H1 (cell line): Measurements from ENCODE around the gene DYNLRB1. TPM values are rescaled to one million over a fixed set of nuclear protein-coding genes. Genes with fewer than 3 reads are reported as not detected.

Experiments
- CTCF ChIA-PET: fragments of 300-600 bp; sonication (Branson Sonifier 250); formaldehyde crosslinking; loops from one replicate; lab custom pipeline; 2021; ENCODE audit not compliant: partially characterized antibody; lab: Charles Lee
- POLR2A ChIA-PET: fragments of 300-600 bp; sonication (Branson Sonifier 250); formaldehyde crosslinking; loops from one replicate; lab custom pipeline; 2021; ENCODE audit warnings: inconsistent platforms; ENCODE audit not compliant: partially characterized antibody; lab: Charles Lee
- DNase-seq, 2 experiments: peaks; one replicate each; pipeline versions ENCODE4 v3.0.0 to v3.0.0-alpha.2; 2010 to 2022; ENCODE audit warnings: low spot score in 2 of 2, low read depth in 1 of 2, mixed read lengths in 1 of 2
- FAIRE-seq: peaks from 2 replicates; lab custom pipeline; 2011; peaks lifted over from hg19 to GRCh38; lab: Jason Lieb, UNC
- H2AFZ ChIP-seq: 2 replicates; pipeline ENCODE4 v1.8.1; 2012; ENCODE audit warnings: low read length, inconsistent platforms
- H2AK5ac ChIP-seq: 2 replicates; pipeline ENCODE4 v1.6.1; 2013; ENCODE audit warnings: low read depth, low read length
- H2BK120ac ChIP-seq: replicated peaks from 2 replicates; pipeline ENCODE3; 2013; ENCODE audit warnings: low read depth, low read length, inconsistent platforms
- H2BK12ac ChIP-seq: 2 replicates; pipeline ENCODE4 v1.6.1; 2013; ENCODE audit warnings: low read depth, low read length
- H2BK15ac ChIP-seq: 2 replicates; pipeline ENCODE4 v1.6.1; 2013; ENCODE audit warnings: low read length
- H2BK20ac ChIP-seq: 2 replicates; pipeline ENCODE4 v1.6.1; 2013; ENCODE audit warnings: low read length
- H2BK5ac ChIP-seq: 2 replicates; pipeline ENCODE4 v1.6.1; 2013; ENCODE audit warnings: low read depth, low read length
- H3K14ac ChIP-seq: 2 replicates; pipeline ENCODE4 v1.6.1; 2013; ENCODE audit warnings: inconsistent platforms; ENCODE audit not compliant: insufficient read length
- H3K18ac ChIP-seq: 2 replicates; pipeline ENCODE4 v1.6.1; 2013; ENCODE audit warnings: low read length; ENCODE audit errors: extremely low read depth
- H3K23ac ChIP-seq: 2 replicates; pipeline ENCODE4 v1.6.1; 2013; ENCODE audit warnings: inconsistent platforms; ENCODE audit not compliant: insufficient read length
- H3K23me2 ChIP-seq: 2 replicates; pipeline ENCODE4 v1.6.1; 2013; ENCODE audit warnings: low read depth, low read length
- H3K27ac ChIP-seq: 2 replicates; pipeline ENCODE4 v1.6.1; 2011; ENCODE audit warnings: low read depth, low read length, inconsistent platforms
- H3K27me3 ChIP-seq, 4 experiments: replicated peaks in 1 of 4; 1 replicate in 1 of 4; 2 replicates in 3 of 4; pipeline versions ENCODE4 v1.6.1 to v1.8.1; 2011 to 2013; ENCODE audit warnings: low read length in 3 of 4, mild to moderate bottlenecking in 3 of 4, inconsistent platforms in 2 of 4, mixed read lengths in 2 of 4, moderate library complexity in 1 of 4; ENCODE audit not compliant: control insufficient read depth in 3 of 4, insufficient read depth in 3 of 4; ENCODE audit errors: extremely low read depth in 1 of 4
- H3K36me3 ChIP-seq, 4 experiments: 2 replicates each; pipeline versions ENCODE4 v1.6.1 to v1.8.1; 2011 to 2013; ENCODE audit warnings: mild to moderate bottlenecking in 4 of 4, low read length in 3 of 4, moderate library complexity in 2 of 4, control low read depth in 1 of 4, inconsistent platforms in 1 of 4; ENCODE audit not compliant: insufficient read depth in 4 of 4, control insufficient read depth in 2 of 4
- H3K4ac ChIP-seq: replicated peaks from 2 replicates; pipeline ENCODE3; 2013; ENCODE audit warnings: low read length, low read depth, mixed read lengths, inconsistent platforms; ENCODE audit not compliant: insufficient read length
- H3K4me1 ChIP-seq, 4 experiments: replicated peaks in 1 of 4; 1 replicate in 1 of 4; 2 replicates in 3 of 4; pipeline versions ENCODE4 v1.6.1 to v1.8.1; 2011 to 2013; ENCODE audit warnings: low read length in 3 of 4, inconsistent platforms in 2 of 4, mixed read lengths in 1 of 4; ENCODE audit not compliant: insufficient read depth in 4 of 4, control insufficient read depth in 3 of 4
- H3K4me2 ChIP-seq, 2 experiments: 2 replicates each; pipeline versions ENCODE4 v1.6.1 to v1.8.1; 2011 to 2013; ENCODE audit warnings: low read depth in 2 of 2, low read length in 2 of 2, control low read depth in 1 of 2, inconsistent platforms in 1 of 2, mild to moderate bottlenecking in 1 of 2; ENCODE audit not compliant: insufficient read depth in 1 of 2
- H3K4me3 ChIP-seq, 4 experiments: fragments of 200-600, 300-600 bp in 1 of 4; sonication (generic), shearing (Covaris generic), sonication (Bioruptor Twin) in 1 of 4; 2 replicates each; pipeline versions ENCODE4 v1.5.1 to v1.8.1; 2011 to 2016; ENCODE audit warnings: low read length in 4 of 4, low read depth in 3 of 4, control low read depth in 2 of 4, inconsistent platforms in 2 of 4, mild to moderate bottlenecking in 2 of 4, mixed read lengths in 1 of 4, moderate library complexity in 1 of 4; ENCODE audit not compliant: insufficient read depth in 2 of 4; ENCODE audit errors: extremely low read depth in 1 of 4
- H3K56ac ChIP-seq: replicated peaks from 2 replicates; pipeline ENCODE3; 2013; ENCODE audit warnings: low read depth, mild to moderate bottlenecking, mixed read lengths, low read length, inconsistent platforms; ENCODE audit not compliant: insufficient read length
- H3K79me1 ChIP-seq: 2 replicates; pipeline ENCODE4 v1.6.1; 2013; ENCODE audit warnings: low read depth, low read length, control low read depth
- H3K79me2 ChIP-seq, 2 experiments: 2 replicates each; pipeline versions ENCODE4 v1.6.1 to v1.8.1; 2012 to 2013; ENCODE audit warnings: low read length in 2 of 2, mild to moderate bottlenecking in 2 of 2, inconsistent platforms in 1 of 2; ENCODE audit not compliant: insufficient read depth in 2 of 2, control insufficient read depth in 1 of 2
- H3K9ac ChIP-seq, 4 experiments: replicated peaks in 1 of 4; 1 replicate in 1 of 4; 2 replicates in 3 of 4; pipeline versions ENCODE4 v1.6.1 to v1.8.1; 2011 to 2013; ENCODE audit warnings: low read depth in 3 of 4, low read length in 3 of 4, control low read depth in 2 of 4, mild to moderate bottlenecking in 2 of 4, moderate library complexity in 2 of 4, inconsistent platforms in 1 of 4; ENCODE audit errors: extremely low read depth in 1 of 4
- H3K9me3 ChIP-seq, 2 experiments: 2 replicates each; pipeline versions ENCODE4 v1.6.1 to v1.8.1; 2012 to 2013; ENCODE audit warnings: mild to moderate bottlenecking in 2 of 2, moderate library complexity in 2 of 2, control low read depth in 1 of 2, inconsistent platforms in 1 of 2, low read depth in 1 of 2, low read length in 1 of 2, mixed read lengths in 1 of 2; ENCODE audit not compliant: insufficient read depth in 2 of 2
- H4K20me1 ChIP-seq, 2 experiments: replicated peaks in 1 of 2; 2 replicates each; pipeline versions ENCODE3 to v1.8.1; 2011 to 2013; ENCODE audit warnings: inconsistent platforms in 2 of 2, low read length in 2 of 2, mild to moderate bottlenecking in 1 of 2; ENCODE audit not compliant: insufficient read depth in 2 of 2, control insufficient read depth in 1 of 2
- H4K5ac ChIP-seq: 2 replicates; pipeline ENCODE4 v1.6.1; 2013; ENCODE audit warnings: low read length, low read depth, mixed read lengths, inconsistent platforms; ENCODE audit not compliant: insufficient read length
- H4K8ac ChIP-seq: 2 replicates; pipeline ENCODE4 v1.8.0; 2013; ENCODE audit warnings: mild to moderate bottlenecking, moderate library complexity, low read length, inconsistent platforms; ENCODE audit not compliant: insufficient read depth; ENCODE audit errors: extremely low read depth
- H4K91ac ChIP-seq: replicated peaks from 2 replicates; pipeline ENCODE3; 2013; ENCODE audit warnings: low read length, mixed read lengths, inconsistent platforms; ENCODE audit not compliant: insufficient read length
- KDM1A ChIP-seq: fragments of 200-600, 300-600 bp; sonication (generic); IDR thresholded peaks from 2 replicates; pipeline ENCODE4 v1.7.1; 2016; ENCODE audit warnings: mild to moderate bottlenecking, low read length, borderline replicate concordance
- WGBS, 2 experiments: shearing (Covaris generic) in 1 of 2; methylation state at CpG; one replicate each; pipeline versions ENCODE4 v1.1.6 to v1.1.7; 2013 to 2015; ENCODE audit warnings: low lambda C conversion rate in 2 of 2, mixed read lengths in 2 of 2, inconsistent platforms in 1 of 2, low coverage in 1 of 2, missing lambda C conversion rate in 1 of 2; ENCODE audit not compliant: insufficient replicate concordance in 2 of 2, insufficient coverage in 1 of 2, insufficient read length in 1 of 2; ENCODE audit errors: extremely low coverage in 1 of 2, missing lambda C conversion rate in 1 of 2; 5-methylcytosine and 5-hydroxymethylcytosine counted together
- polyA plus RNA-seq, 7 experiments: library from polyadenylated mRNA; depleted of rRNA in 3 of 7; stranded (reverse) in 5 of 7; unstranded in 2 of 7; fragments of >200 nt in 5 of 7; fragments of 200-250 nt in 2 of 7; gene quantifications; 1 replicate in 5 of 7; 2 replicates in 1 of 7; 4 replicates in 1 of 7; pipeline versions ENCODE4 v1.2.1 to v1.2.3, GENCODE V29; 2011 to 2013; ENCODE audit warnings: missing spikeins in 2 of 7, mixed read lengths in 2 of 7
- total RNA-seq: library from RNA; stranded (reverse); fragmentation: NEBNext Ultra II Directional; extraction: Animal tissue kit (Norgen Biotek cat#: 25700); gene quantifications from 2 replicates; pipeline ENCODE4 v1.2.1, GENCODE V29; 2021

DYNLRB1 gene
- total and polyA plus RNA-seq, 2 of the 8 experiments (the other 6 are each of a cell fraction or from before 2014, with no cell fraction given) = 109 to 214 TPM

GRCh38 chr20:34549291-34549928 is 33.2 kb downstream of the DYNLRB1 start:
- H3K79me2 ChIP-seq = no peaks in the 10 kb centered on the region
- no peak overlapping the region for H2BK20ac ChIP-seq
- H4K8ac ChIP-seq = no peak overlapping the region
- H3K36me3 ChIP-seq = no peaks in the 10 kb centered on the region
- H3K9ac ChIP-seq = peak overlapping the region in 1 of 4 experiments; percentile 29; a peak in 1 of 7 replicates
- no peaks in the 10 kb centered on the region for H3K9me3 ChIP-seq
- peaks cover 0 to 14% (median 2%) of the 10 kb centered on the region in 4 experiments; a peak in 4 of 7 replicates for H3K4me1 ChIP-seq
- H3K27ac ChIP-seq = no peak overlapping the region
- peak overlapping the region; percentile 24 to 27; a peak in 2 of 4 replicates for H3K4me2 ChIP-seq
- POLR2A ChIA-PET = interaction anchor here (0.6 to 1.6 kb wide), 4 partner anchors 11 to 164 kb away, joined by 3 to 4 read pairs (median 4); no protein-coding TSS in a partner anchor
- CTCF ChIA-PET = interaction anchor here (0.8 to 4.3 kb wide), 5 partner anchors 11 to 360 kb away, joined by 3 to 24 read pairs (median 3); no protein-coding TSS in a partner anchor
- no peak overlapping the region for H4K91ac ChIP-seq
- H3K4me3 ChIP-seq = no peak overlapping the region
- H4K20me1 ChIP-seq = no peaks in the 10 kb centered on the region
- no peak overlapping the region for H4K5ac ChIP-seq
- peak in 1 of 2 experiments; percentile 64 for DNase-seq
- H2AFZ ChIP-seq = 0 out of 2 replicates have a peak overlapping the region, but pooled peaks have one; percentile 78
- H2BK12ac ChIP-seq = 0 out of 2 replicates have a peak overlapping the region, but pooled peaks have one; percentile 30
- no peak overlapping the region for H3K4ac ChIP-seq
- no peak overlapping the region for H3K23ac ChIP-seq
- H2BK5ac ChIP-seq = no peak overlapping the region; the same call in 1 of the 2 replicates
- no peak overlapping the region for H2BK15ac ChIP-seq
- 76% methylated on average over 20 of the region's 20 CpGs; no CpG with 5 or more reads in 1 of the 2 experiments for WGBS, 2 experiments
- H3K79me1 ChIP-seq = no peaks in the 10 kb centered on the region
- no peak overlapping the region for H3K14ac ChIP-seq
- no peak overlapping the region for H3K56ac ChIP-seq
- no peak overlapping the region for H2BK120ac ChIP-seq
- H2AK5ac ChIP-seq = no peak overlapping the region
- no peaks in the 10 kb centered on the region for H3K27me3 ChIP-seq
- peaks cover 3% of the 10 kb centered on the region; the same call in 1 of the 2 replicates for H3K23me2 ChIP-seq
- peak; percentile 24 for FAIRE-seq
- H3K18ac ChIP-seq = no peak overlapping the region
- TF ChIP-seq KDM1A = no peak
